NCI-H774 (cell line): ENCODE data around the gene SNED1.
"Not testable (repeated sequence)": the region's sequence is repeated elsewhere in the genome, so short reads cannot be mapped to it uniquely, and the experiment has no call there.

Source experiments
- DNase-seq: peaks from one replicate; lab custom pipeline; 2025; lab: John Stamatoyannopoulos, UW

SNED1 gene

DNA sequence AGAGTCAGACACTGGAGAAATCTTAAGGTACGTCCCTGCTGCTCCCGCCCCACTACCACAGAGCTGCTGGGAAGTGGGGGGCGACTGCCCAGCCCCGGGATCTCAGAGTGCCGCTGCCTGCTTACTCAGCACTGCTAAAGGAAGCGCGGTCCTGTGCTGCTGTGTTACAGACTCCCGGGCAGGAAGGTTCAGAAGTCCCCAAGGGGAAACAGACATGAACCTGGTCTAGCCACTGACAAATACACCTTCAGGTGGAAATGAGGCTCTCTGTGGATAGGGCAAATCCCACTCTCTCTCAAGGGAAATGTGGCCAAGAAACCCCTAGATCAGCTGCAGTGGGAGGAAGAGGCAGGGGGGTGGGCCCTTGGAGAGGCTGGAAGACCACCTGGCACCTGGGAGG is 90.0 kb downstream of the SNED1 start:
- no peak for DNase-seq

DNA sequence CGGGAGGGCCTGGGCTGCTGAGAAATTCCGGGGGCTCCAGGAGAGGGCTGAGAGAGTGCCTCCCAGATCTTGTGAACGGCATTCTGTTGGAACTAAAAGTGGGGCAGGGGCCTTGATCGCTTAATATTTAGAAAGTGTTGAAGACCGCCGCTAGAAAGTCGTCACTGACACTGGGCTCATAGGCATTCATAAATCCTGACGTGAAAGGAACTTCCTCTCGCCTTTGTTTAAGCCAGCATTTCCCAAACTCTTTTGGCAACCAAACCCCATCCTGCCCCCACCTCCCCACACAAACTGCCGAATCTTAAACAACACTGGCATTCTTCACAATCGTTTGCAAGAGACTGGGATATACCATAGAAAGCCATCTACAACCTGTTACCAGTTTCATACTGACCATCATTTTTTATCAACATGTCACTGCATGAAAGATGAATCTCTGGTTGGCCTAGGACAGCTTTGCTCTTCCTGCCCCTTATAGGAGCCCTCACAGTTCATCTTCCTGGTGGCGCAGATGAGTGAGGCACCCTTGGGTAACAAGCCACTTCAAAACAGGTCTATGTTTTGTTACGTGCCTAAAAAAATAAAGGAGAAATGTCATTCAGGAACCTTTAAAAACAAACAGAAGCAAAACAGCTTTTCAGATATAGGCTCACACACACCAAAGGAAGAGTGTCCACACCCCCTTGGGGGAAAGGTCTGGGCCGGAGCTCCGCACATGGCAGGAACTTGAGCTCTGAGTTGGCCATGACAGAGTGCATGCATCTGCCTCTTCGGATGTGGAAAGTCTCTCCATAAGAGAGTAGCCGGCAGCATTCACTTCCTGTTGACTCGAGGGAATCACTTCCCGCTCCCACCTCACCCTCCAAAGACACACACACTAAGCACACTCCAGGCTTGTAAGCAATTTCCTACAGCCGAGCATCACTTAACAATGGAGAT is 90.6 kb downstream of the SNED1 start:
- no peak for DNase-seq

DNA sequence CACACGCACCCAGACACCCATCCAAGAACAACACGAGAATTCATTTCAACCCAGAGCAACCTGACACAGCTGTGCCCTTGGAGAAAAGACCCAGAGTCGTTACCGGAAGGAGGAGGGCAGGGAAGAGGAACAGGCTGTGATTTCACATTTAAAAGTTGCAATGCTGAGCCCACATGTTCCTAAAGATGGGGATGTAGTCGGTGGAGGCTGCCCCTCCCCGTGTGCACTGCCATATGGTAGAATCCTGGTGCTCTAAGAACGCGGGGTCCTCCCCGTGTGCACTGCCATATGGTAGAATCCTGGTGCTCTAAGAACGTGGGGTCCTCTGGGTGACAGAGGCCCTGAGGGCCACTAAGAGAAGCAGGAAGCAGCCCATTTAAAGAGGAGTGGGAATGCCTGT is 92.8 kb downstream of the SNED1 start:
- DNase-seq = no peak

DNA sequence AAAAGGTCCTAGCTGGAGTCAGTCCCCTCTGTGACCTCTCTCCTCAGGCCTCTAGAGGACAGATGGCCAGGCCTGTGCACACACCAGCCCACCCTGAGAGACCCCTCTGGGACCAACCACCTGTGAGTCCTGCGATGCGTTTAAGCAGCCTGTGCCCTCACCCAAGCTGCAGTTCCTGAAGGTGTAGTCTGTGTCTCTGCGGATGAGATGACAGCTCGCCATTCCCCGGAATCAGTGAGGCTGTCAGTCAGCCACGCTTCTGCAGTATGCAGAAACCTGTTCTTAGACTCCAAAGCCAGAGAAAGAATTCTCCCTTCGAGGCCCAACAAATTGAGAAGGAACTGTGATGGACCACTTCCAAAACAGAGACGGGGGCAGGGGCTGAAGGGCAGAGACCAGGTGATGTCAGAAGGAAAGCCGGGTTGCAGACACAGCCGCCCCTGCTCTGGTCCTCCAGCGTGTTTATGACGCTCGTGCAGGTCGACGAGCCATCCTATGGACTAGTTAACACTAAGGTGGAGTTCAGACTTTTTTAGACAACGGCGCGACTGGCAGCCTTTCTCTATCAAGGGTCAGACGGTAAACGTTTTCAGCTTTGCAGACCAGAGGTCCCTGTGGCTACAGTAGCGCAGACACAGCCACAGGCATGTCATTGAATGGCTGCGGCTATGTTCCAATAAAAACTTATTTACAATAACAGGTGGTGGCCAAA is 93.5 kb downstream of the SNED1 start:
- DNase-seq = no peak

DNA sequence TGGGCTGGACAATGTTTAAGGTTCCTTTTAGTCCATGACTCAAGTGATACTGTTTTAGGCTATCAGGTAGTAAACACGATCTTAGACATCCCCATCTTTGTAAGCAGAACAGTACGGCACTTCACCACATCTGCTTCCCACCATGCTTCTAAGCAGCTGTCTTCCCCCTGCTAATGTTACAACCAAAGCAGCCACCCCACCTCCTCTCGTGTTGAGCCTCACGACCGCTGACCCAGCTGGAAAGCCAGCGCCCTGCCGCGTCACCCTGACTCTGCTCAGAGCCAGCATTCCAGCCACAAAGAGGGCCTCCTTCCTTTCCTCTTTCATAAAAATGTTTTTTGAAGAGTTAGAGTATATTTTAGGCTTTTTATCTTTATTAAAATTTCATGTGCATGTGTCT is 94.3 kb downstream of the SNED1 start:
- DNase-seq = no peak

DNA sequence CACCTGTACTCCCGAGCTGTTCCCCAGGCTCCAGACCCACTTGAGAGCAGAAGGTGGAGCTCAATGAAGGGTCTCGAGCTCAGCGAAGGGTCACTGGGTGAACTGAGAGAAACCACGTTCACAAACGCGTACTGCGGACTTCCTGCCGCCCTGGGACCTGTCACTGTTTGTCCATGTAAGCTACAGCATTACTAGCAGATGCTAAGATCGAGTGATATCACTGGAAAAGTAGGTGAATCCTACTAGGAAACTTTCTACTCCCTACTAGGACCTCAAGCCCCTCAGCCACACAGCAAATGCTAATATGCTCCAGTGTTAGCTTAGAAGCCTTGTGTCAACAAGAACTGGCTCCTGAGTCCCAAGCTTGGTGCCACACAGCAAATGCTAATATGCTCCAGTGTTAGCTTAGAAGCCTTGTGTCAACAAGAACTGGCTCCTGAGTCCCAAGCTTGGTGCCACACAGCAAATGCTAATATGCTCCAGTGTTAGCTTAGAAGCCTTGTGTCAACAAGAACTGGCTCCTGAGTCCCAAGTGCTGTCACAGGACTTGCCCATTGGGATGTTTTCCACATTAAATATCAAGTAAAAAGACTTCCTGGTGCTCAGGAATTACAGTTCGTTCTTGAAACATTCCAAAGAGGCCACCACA is 94.8 kb downstream of the SNED1 start:
- not testable (repeated sequence) for DNase-seq

DNA sequence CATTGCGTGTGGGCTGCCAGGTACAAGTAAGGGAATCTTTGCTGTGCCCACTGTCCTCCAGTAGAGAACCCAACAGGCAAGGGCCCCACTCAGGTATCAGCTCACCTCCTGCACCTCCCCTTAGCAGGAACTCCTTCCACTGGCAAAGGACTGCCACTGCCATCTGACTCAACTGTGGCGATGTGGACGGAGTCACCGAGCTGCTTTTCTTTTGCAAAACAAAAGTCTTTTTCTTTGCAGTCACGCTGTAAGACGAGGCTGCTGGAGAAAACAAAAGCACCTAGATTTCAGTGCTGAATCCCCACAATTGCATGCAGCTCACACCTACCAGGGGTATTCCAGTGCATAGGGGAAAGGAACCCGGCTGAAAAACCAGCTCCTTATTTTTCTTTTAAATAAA is 95.8 kb downstream of the SNED1 start:
- no peak for DNase-seq

DNA sequence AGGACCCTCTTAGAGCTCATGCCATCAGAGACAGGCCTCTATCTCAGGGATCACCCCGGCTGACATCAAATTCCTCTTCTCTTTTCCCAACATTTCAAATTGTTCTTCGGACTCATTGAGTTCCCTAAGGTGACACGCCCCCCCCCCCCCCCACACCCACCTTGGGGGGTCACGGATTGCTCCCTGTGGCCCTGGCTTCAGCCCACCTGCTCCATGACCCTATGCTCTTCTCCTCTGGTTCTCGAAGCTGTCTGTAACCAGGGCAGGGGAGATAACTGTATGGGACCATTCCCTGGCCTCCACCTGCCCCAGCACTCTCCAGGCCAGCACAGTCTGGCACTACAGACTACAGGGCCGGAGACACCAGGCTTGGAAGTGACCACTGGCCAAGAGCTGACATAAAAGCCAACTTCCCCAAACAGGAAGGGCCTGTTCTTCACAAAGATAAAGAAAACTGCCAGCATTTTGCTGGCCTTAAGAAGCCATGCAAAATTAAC is 96.6 kb downstream of the SNED1 start:
- DNase-seq = no peak

DNA sequence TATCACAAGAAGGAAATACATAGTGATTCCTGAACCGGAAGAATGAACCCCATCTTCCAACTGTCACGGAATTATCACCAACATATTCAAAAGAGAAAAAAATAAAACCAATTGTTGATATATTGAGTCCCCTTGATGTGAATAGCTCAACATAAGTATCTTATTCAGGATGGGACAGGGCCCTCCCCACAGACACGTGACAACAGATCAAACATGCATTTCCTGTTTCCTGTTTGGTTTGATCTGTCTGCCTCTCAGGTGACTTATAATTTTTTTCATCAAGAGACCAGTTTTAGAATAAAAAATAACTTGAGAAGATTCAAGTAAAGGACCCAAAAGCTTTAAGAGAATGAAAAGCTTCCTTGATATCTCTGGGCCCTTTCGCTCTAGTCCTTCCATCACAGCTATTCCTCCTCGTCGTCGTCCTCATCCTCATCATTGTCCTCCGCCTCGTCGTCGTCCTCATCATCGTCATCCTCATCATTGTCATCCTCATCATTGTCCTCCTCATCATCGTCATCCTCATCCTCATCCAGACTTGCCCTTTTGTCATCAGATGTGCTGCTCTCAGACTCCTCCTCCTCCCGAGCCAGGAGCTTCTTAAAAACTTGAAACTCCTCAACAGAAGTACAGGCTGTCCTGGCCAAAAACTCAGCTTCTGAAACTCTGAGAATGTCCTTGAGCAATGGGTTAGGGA is 97.3 kb downstream of the SNED1 start:
- DNase-seq = no peak

DNA sequence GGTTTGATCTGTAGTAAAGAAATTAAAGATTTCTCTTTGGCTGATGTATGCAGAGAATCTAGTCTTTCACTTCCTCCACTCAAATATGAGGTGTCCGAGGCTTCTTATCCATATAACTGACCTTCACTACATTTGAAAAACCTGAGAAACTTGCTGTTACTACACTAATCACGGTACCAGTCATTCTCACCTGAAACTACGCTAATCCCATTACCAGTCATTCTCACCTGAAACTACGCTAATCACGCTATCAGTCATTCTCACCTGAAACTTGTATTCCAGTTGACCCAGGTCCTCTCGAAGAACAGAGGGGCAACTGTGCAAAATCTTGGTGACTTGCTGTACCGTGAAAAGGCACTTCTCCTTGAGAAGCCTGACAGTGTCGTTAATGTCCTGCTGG is 98.6 kb downstream of the SNED1 start:
- DNase-seq = no peak

DNA sequence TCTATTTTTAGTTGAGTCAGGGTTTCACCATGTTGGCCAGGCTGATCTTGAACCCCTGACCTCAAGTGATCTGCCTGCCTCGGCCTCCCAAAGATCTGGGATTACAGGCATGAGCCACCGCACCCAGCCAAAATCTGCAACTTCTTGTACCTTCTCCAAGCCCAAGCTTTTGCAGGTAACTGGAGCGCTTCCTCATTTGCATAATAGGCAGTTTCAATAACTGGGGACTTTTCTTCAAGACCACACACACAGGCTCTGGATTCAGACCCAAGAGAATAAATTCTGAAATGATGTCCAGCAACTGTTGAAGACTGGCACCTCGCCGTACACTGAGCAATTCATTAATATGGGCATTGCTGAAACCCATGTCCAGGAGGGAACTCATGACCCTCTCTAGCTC is 100.8 kb downstream of the SNED1 start:
- DNase-seq = no peak

DNA sequence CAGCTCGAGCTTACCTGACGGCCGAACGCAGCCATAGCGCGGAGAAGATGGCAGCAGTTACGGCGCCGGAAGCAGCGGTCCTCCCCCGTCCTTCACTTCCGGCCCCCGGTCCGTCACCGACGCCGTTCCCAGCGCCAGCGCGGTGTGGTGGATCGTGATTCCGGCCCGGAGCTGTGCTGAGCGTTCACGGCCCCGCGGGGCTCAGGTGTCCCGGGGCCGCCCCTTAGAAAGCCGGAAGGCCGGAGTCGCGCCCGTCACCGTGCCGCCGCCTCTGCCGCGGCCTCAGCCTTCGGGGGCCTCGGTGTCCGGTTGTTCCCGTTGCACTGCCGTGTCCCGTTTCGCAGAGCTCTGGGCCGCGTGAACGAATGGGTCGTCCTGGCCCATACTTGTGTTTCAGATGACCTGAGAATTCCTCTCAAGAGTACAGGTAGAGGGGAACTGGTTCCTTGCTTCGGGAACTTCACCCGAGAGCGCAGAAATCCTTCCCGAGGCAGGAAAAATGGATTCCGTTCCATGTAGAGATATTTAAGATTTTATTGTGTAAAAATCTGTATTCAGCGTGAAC is 103.9 kb downstream of the SNED1 start, which contains the start of gene MTERF4:
TSS of gene MTERF4 (minus strand) at position 49 of the 565 bp plus-strand sequence. CDS start at position 35, 14 bp downstream.
- peak; percentile 90 for DNase-seq

DNA sequence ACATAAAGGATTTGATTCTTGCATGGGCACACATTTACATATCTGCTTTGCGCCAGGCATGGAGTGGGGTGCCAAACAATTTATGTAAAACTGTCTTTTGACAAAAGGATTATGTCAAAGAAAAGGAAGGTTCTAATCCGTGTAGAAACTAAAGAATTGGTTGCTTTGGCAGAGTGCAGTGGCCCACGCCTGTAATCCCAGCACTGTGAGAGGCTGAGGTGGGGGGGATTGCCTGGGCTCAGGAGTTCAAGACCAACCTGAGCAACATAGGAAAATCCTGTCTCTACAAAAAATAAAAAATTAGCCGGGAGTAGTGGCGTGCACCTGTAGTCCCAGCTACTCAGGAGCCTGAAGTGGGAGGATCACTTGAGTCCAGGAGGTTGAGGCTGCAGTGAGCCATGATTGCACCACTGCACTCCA is 104.8 kb downstream of the SNED1 start:
- no peak for DNase-seq

DNA sequence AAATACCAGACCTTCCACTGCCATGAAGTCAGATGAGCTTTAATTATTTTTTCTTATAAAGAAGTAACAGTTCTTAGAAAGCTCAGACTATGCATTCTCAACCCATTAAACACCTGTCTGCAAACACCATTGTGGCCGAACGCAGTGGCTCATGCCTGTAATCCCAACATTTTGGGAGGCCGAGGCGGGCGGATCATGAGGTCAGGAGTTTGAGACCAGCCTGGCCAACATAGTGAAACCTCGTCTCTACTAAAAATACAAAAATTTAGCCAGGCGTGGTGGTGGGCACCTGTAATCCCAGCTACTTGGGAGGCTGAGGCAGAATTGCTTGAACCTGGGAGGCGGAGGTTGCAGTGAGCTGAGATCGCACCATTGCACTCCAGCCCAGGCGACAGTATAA is 106.2 kb downstream of the SNED1 start:
- DNase-seq = not testable (repeated sequence)

DNA sequence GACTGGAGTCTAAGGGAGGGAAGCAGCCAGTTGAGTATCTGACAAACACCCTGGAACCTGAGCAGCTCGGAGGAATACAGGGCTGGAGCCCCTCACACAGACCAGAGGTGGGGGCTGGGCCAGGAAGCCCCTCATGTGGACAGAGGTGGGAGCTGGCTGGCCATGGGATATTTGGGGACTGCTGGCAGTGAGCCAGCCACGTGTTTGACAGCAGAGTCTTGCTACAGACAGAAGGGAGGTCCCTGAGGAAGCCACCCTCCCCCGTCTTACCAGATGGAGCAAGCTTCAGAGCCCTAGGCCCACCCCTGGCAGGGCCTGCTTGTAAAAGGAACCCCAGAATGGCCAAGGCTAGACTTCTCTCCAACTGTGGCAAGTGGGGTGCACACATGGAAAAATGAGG is 107.2 kb downstream of the SNED1 start:
- DNase-seq = no peak

DNA sequence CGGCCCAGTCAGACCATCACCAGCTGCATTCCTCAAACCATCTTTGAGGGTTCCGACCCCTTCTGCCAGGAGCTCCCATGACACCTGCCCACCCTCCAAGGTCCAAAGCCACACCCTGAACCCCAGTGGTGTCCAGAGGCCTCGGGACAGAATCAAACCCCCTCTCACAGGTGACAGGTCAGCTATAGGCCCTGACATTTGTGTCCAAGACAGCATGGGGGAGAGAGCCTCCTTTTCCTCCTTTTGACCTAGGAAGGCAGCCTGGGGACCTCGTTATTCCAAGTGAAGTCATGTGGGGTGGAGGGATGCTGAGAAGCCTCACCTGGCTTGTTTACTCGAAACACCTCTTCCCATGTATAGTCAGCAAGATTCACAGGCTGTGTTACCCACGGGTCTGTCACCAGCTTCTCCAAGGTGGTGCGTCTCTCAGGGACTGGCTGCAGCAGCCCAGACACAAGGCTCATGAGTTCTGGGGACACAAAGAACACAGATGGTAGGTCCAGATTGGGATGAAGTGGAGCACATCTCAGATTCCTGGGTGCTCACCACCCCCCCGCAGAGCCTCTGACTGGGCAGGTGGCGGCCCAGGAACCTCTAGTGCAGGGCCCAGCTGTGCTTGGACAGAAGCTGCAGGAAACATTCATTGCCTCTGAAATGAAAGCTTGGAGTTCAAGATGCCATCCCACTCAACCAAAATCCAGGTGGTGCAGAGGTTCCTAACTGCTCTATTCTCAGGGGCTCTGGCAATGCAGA is 108.8 kb downstream of the SNED1 start:
- DNase-seq = no peak

DNA sequence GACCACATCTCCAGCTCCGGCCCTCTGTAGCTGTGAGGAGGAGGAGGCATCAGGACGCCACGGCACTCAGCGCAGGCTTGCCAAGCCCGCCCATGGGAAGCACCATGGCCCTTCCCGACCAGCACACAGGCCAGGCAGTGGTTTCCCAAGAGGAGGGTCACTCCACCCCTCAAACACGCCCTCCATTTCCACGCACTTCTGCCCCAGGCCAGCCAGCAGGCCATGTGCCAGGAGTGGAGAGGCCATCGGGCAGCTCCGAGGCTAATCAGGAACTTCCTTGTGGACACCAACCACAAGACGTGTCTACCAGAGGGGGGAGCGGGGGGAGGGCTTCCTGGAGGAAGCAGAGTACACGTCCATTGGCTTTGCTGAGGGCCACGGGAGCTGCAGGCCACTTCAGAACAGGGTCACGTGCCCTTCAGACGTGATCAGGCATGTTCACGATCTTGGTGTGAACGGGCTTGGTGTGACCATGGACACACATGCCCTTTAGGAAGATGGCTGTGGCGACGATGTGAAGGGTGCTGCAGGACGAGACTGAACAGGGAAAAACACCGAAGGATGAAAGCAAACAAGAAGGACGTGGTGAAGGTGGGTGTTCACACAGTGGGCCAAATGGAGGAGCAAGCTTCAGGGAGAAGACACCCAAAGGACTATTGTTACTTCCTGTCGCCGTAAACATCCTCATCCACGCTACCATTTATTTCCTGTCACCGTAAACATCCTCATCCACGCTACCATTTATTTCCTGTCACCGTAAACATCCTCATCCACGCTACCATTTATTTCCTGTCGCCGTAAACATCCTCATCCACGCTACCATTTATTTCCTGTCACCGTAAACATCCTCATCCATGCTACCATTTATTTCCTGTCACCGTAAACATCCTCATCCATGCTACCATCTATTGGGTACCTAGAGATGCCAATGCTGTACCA is 110.1 kb downstream of the SNED1 start:
- DNase-seq = no peak

DNA sequence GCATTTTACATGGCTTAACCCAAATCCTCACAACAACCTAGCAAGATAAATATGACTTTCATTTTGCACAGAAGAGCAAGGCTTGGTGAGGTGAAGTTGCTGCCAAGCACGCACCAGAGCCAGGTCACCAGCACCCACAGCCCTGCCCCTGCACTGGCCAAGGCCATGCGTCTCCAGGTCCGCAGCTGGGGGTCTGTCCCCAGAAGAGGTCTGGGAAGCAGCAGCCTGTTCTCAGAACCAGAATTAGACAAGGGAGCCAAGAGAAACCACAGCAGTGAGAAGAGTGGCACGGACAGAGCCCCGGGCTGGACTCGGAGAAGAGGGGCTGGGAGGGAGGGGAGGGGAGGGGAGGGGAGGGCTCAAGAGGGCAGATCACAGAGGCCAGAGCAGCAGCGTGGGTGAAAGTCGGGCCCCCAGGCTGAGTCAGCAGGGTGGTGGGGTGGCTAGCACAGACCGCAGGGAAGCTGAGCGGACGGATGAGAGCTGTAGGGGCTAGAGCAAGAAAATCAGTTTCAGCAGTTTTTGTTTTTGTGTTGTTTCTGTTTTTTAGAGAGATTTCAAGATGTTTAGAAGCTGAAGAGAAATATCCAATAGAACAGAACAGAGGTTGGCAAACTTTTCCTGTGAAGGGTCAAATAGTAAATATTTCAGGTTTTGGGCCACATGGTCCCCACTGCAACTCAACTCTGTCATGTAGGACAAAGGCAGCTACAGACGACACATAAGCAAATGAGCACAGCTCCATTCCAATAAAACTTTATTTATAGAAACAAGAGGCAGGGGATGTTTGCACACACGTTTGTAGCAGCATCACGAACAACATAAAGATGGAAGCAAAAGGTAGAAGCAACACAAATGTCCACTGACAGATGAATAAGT is 111.0 kb downstream of the SNED1 start:
- no peak for DNase-seq
